ENCODE results near the gene TAS2R40.
"Not testable (repeated sequence)": the region's sequence is repeated elsewhere in the genome, so short reads cannot be mapped to it uniquely, and the experiment has no call there.

Gene TAS2R40

GRCh38 chr7:143221737-143222136 lies at the start of gene TAS2R40:
Gene TAS2R40, plus strand, starts transcription at chr7:143222037. Its CDS starts 42 bp downstream, at chr7:143222079.
- DNase-seq (ENCODE audit: low read depth): no peak

DNA sequence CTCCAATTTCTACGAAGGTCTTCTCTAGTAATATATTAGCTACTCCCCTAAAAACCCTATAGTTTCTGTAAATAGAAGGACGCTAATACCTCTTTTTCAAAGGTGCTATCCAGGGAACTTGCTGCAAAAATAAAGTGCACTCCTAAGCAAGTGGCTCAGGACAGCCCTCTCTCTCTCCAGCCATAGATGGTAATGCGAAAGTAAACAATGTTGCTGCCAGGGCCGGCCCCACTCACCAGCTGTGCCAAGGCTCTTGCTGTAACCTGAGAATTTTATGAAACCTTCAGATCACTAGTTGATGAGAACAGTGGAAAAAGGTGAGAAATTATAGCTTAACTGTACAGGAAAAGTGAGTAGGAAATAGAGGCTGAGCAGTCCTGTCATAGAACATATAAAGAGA lies 49.5 kb upstream of the TAS2R40 start:
- peak; percentile 11 for DNase-seq (ENCODE audit: low read depth)

- no peak for DNase-seq (ENCODE audit: low read depth)
These were observed 45.7 kb upstream of the TAS2R40 start for GRCh38 chr7:143176128-143176527.

GRCh38 chr7:143177374-143178119 lies 44.3 kb upstream of the TAS2R40 start:
- no peak for DNase-seq (ENCODE audit: low read depth)

DNA sequence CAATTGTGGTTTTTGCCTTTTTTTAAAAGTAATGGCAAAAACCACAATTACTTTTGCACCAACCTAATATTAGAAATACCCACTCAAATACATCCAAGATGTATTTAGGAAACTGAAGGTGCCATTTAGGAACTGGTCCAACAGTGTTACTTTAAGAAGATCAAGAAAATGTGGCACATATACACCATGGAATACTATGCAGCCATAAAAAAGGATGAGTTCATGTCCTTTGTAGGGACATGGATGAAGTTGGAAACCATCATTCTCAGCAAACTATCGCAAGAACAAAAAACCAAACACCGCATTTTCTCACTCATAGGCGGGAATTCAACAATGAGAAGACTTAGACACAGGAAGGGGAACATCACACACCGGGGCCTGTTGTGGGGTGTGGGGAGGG lies 41.1 kb upstream of the TAS2R40 start:
- DNase-seq (ENCODE audit: low read depth): not testable (repeated sequence)

DNA sequence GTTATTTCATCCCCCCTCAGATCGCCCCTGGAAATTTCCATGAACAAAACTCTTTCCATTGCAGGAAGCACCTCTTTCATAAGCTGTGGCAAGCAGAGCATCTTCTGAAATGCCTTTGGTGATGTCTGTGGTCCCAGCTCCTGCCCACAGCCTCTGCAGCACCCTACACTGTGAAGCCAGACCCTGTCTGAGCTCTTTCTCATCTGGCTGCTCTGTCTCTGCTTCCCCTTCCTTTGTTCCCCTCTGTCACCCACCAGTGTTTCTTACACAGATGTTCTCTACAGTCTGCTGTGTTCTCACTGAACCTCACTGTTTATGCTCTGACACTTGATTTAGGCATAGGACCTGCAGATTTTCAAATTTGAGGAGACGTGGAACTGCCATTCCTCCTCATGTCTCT lies 40.5 kb upstream of the TAS2R40 start:
- no peak for DNase-seq (ENCODE audit: low read depth)

GRCh38 chr7:143183024-143183423 lies 38.8 kb upstream of the TAS2R40 start, which contains the start of gene TAS2R39:
Gene TAS2R39, plus strand, starts transcription at chr7:143183419. Its CDS starts 0 bp downstream, at chr7:143183419.
- DNase-seq (ENCODE audit: low read depth): no peak

- no peak for DNase-seq (ENCODE audit: low read depth)
These were observed 36.3 kb upstream of the TAS2R40 start for GRCh38 chr7:143185551-143185950.

- no peak for DNase-seq (ENCODE audit: low read depth)
These were observed 32.8 kb upstream of the TAS2R40 start for GRCh38 chr7:143188994-143189393.

- no peak for DNase-seq (ENCODE audit: low read depth)
These were observed 28.0 kb upstream of the TAS2R40 start for GRCh38 chr7:143193880-143194279.

DNA sequence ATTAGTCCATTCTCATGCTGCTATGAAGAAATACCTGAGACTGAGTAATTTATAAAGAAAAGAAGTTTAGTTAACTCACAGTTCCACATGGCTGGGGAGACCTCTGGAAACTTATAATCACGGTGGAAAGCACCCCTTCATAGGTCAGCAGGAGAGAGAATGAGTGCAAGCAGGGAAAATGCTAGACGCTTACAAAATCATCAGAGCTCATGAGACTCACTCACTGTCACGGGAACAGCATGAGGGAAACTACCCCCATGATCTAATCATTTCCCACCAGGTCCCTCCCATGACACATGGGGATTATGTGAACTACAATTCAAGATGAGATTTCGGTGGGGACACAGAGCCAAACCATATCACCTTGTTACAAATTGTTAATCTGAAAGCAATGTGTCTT lies 22.8 kb upstream of the TAS2R40 start:
- DNase-seq (ENCODE audit: low read depth): no peak

- no peak for DNase-seq (ENCODE audit: low read depth)
These were observed 19.7 kb upstream of the TAS2R40 start for GRCh38 chr7:143202161-143202560.

DNA sequence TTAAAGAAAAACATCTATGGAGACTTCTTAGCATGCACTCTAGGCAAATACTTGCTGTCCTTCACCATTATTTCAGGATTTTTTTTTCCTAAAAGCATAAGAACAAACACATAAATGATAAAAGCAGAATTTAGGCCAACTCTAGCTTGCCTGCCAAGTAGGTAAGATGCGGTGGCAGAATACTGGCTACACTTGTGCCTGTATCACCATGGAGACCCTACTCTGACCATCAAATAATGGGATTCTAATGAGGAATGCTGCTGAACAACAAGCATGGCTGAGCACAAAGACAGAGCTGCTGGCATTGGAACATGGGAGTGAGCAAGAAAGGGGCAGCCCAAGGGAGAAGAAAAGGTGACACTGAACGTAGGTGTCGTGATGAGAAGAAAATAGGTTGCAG lies 18.5 kb upstream of the TAS2R40 start:
- no peak for DNase-seq (ENCODE audit: low read depth)

- DNase-seq (ENCODE audit: low read depth): peak; percentile 32
These were observed 16.1 kb upstream of the TAS2R40 start for GRCh38 chr7:143205560-143206293.

- DNase-seq (ENCODE audit: low read depth): peak; percentile 10
These were observed 11.3 kb upstream of the TAS2R40 start for GRCh38 chr7:143210541-143210940.

DNA sequence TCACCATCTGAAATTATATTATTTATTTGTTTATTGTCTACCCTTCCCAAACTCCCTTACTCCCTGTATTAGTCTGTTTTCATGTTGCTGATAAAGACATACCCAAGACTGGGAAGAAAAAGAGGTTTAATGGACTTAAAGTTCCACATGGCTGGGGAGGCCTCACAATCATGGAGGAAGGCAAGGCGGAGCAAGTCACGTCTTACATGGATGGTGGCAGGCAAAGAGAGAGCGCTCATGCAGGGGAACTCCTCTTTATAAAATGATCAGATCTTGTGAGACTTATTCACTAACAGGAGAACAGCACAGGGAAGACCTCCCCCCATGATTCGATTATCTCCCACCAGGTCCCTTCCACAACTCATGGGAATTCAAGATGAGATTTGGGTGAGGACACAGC lies 8.4 kb upstream of the TAS2R40 start:
- not testable (repeated sequence) for DNase-seq (ENCODE audit: low read depth)

DNA sequence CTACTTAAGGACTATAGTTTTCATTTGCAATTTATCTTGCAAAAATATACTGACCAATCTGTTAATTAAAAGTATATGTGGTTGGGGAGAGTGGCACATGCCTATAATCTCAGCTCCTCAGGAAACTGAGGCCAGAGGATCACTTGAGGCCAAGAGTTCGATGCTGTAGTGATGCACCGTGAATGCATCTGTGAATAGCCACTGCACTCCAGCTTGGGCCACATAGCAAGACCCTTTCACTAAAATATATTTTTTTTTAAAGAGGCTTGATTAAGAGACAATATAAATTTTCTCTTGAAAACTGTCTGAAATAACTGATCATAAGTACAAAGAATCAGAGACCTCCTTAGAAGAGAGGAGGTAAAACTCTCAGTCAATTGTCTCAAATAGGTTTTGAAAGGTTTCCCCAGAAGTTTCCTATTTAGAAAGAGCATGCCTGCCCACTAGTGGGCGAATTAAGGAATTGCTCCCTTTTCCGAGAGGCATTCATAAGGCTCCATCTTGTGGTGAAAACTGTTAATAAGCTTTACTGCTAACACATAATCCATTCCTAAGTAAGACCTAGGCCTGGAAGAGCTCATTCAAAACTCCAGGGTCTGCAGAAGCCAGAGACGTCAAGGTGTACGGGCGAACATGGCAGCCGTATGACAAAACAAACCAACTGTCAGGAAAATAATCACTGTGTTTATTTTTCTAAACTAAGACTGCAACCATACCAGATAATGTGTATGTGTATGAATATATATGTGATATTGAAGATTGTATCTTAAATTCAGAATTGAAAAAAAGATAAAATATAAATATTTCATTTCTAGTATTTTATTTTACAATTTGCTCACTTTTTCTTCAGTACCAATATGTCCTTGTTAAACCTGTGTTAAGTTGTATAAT lies 6.8 kb upstream of the TAS2R40 start:
- peak; percentile 82 for DNase-seq (ENCODE audit: low read depth)

- DNase-seq (ENCODE audit: low read depth): peak; percentile 52
These were observed 5.7 kb upstream of the TAS2R40 start for GRCh38 chr7:143216151-143216550.

DNA sequence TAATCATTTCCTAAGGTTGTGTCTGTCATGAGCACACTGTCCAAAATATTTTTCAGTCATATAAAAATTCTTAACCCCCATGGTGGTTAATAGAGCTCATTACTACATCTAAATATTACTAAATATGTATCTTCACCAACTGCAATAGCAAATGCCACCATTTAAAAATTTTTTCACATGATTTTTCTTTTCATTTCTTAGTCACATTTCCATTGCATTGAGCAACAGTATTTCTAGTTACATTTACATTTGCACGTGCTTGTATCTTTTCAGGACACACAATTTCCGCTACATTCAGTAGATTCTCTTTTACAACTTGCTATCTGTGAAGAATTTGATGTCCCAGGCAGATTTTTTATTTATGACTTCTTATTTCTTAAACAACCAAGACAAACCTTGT lies 5.2 kb upstream of the TAS2R40 start:
- no peak for DNase-seq (ENCODE audit: low read depth)

DNA sequence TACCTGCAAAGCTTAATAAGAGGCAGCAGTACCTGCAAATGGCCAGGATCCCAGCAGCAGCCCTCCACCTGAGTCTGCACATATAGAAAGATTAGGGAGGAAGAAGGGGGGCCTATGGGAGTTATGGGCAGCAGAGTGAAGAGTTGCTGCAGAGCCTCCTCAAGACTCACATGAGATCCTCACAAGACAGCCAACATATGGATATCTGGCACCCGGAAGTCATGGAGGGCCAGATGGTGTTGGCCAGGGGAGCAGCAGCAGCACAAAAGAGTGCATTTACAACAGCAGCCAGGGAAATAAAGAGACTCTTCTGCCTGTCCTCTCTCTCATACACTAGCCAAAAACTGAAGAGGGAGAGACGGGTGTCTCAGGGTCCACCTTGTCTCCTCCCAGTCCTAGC lies 4.0 kb upstream of the TAS2R40 start:
- DNase-seq (ENCODE audit: low read depth): no peak

DNA sequence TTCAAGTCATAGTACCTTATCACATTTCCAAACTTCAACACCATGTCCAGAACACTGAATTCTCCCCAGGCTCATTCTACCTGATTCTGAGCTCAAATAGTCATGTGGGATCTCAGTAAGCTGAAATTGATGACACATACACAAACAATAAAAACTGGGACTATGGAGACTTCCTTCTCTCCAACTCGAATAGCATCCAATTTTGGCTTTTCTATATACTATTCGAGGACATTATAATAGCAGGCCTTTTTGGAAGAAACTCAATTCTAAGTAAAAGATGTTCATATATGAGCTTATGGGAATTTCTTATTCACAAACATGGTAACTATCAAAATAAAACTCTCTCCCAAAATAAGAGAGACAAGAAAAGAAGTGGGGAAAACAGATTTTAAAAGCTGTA lies 551 bp upstream of the TAS2R40 start:
- DNase-seq (ENCODE audit: low read depth): no peak

DNA sequence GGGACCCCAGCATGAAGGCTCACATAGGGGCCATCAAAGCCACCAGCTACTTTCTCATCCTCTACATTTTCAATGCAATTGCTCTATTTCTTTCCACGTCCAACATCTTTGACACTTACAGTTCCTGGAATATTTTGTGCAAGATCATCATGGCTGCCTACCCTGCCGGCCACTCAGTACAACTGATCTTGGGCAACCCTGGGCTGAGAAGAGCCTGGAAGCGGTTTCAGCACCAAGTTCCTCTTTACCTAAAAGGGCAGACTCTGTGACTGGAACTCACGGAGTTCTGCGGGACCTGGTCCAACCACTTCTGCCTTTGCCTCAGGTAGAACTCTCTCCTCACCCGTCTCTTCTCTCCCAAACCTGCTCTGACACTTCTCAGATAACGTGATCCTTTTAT lies 945 bp downstream of the TAS2R40 start:
- DNase-seq (ENCODE audit: low read depth): no peak
